KMS-11 (cell line): ENCODE data around the gene EHD1.

Source experiments
- H2AFZ ChIP-seq: fragments of 200-600 bp; sonication (generic); 2 replicates; pipeline ENCODE4 v1.6.1; 2016; ENCODE audit warnings: antibody characterized with exemption, mixed run types, low read depth
- H3K27ac ChIP-seq: fragments of 200-600 bp; sonication (generic); 2 replicates; pipeline ENCODE4 v1.6.1; 2016; ENCODE audit warnings: mild to moderate bottlenecking, mixed run types
- H3K27me3 ChIP-seq: fragments of 200-600 bp; sonication (generic); 2 replicates; pipeline ENCODE4 v1.6.1; 2017; ENCODE audit warnings: mild to moderate bottlenecking, low read depth, mixed run types, moderate library complexity; ENCODE audit not compliant: insufficient read depth
- H3K36me3 ChIP-seq: fragments of 200-600 bp; sonication (generic); 2 replicates; pipeline ENCODE4 v1.6.1; 2017; ENCODE audit warnings: mild to moderate bottlenecking, mixed run types; ENCODE audit not compliant: insufficient read depth
- H3K4me1 ChIP-seq: fragments of 200-600 bp; sonication (generic); 2 replicates; pipeline ENCODE4 v1.6.1; 2016; ENCODE audit warnings: mild to moderate bottlenecking, low read depth, mixed run types; ENCODE audit not compliant: poor library complexity, severe bottlenecking
- H3K4me2 ChIP-seq: fragments of 200-600 bp; sonication (generic); 2 replicates; pipeline ENCODE4 v1.7.0; 2016; ENCODE audit warnings: mild to moderate bottlenecking, mixed run types
- H3K4me3 ChIP-seq: fragments of 200-600 bp; sonication (generic); IDR thresholded peaks from 2 replicates; pipeline ENCODE4 v1.6.1; 2017; ENCODE audit warnings: low read depth, low read length, mixed read lengths; ENCODE audit not compliant: insufficient read depth
- H3K79me2 ChIP-seq: fragments of 200-600 bp; sonication (generic); 2 replicates; pipeline ENCODE4 v1.6.1; 2016; ENCODE audit warnings: low read depth, mixed run types; ENCODE audit not compliant: insufficient read depth
- H3K9ac ChIP-seq: fragments of 200-600 bp; sonication (generic); 2 replicates; pipeline ENCODE4 v1.6.1; 2016; ENCODE audit warnings: mild to moderate bottlenecking, mixed run types
- H4K20me1 ChIP-seq: fragments of 200-600 bp; sonication (generic); 2 replicates; pipeline ENCODE4 v1.6.1; 2016; ENCODE audit warnings: mild to moderate bottlenecking, mixed run types; ENCODE audit not compliant: insufficient read depth
- CTCF ChIP-seq: fragments of 200-600 bp; sonication (generic); conservative IDR thresholded peaks from 2 replicates; pipeline ENCODE4 v1.6.1; 2017; ENCODE audit warnings: low read depth, mild to moderate bottlenecking, antibody characterized with exemption, low read length, moderate library complexity, mixed read lengths

Gene EHD1

GRCh38 chr11:64869571-64870175, 8.7 kb downstream of the EHD1 start:
- peak overlapping the region; percentile 22; the same call in 1 of the 2 replicates for H3K27ac ChIP-seq
- H3K4me2 ChIP-seq, result no peak overlapping the region
- peaks cover 59% of the 10 kb centered on the region for H3K4me1 ChIP-seq
- peaks cover 63% of the 10 kb centered on the region; the same call in 1 of the 2 replicates for H3K79me2 ChIP-seq
- H3K36me3 ChIP-seq, result no peaks in the 10 kb centered on the region
- H4K20me1 ChIP-seq, result no peaks in the 10 kb centered on the region
- no peak for TF ChIP-seq CTCF
- H3K9ac ChIP-seq, result no peak overlapping the region
- H3K27me3 ChIP-seq, result no peaks in the 10 kb centered on the region
- no peak overlapping the region for H3K4me3 ChIP-seq
- no peak overlapping the region for H2AFZ ChIP-seq

- Histone ChIP-seq H3K9ac (no peak overlapping the region), H4K20me1 (no peaks in the 10 kb centered on the region), H3K79me2 (peaks cover 62% of the 10 kb centered on the region; the same call in 1 of the 2 replicates), H3K4me1 (peaks cover 65% of the 10 kb centered on the region), H3K36me3 (no peaks in the 10 kb centered on the region), H3K4me2 (no peak overlapping the region), H2AFZ (no peak overlapping the region), H3K4me3 (no peak overlapping the region), H3K27me3 (no peaks in the 10 kb centered on the region), H3K27ac (0 out of 2 replicates have a peak overlapping the region, but pooled peaks have one; percentile 22)
- no peak for TF ChIP-seq CTCF
Observed at GRCh38 chr11:64868904-64869570, 9.4 kb downstream of the EHD1 start.

- H3K4me3 ChIP-seq, result no peak overlapping the region
- no peak overlapping the region for H3K9ac ChIP-seq
- peaks cover 74% of the 10 kb centered on the region for H3K4me1 ChIP-seq
- no peak for TF ChIP-seq CTCF
- no peak overlapping the region for H2AFZ ChIP-seq
- H3K27ac ChIP-seq, result no peak overlapping the region; the same call in 1 of the 2 replicates
- H3K36me3 ChIP-seq, result no peaks in the 10 kb centered on the region
- H3K4me2 ChIP-seq, result no peak overlapping the region; the same call in 1 of the 2 replicates
- H3K27me3 ChIP-seq, result no peaks in the 10 kb centered on the region
- no peaks in the 10 kb centered on the region for H4K20me1 ChIP-seq
- H3K79me2 ChIP-seq, result peaks cover 73% of the 10 kb centered on the region
Observed at GRCh38 chr11:64867748-64868462, 10.5 kb downstream of the EHD1 start.

GRCh38 chr11:64866173-64866491, 12.3 kb downstream of the EHD1 start:
- H4K20me1 ChIP-seq, result no peaks in the 10 kb centered on the region
- no peak for TF ChIP-seq CTCF
- no peaks in the 10 kb centered on the region for H3K36me3 ChIP-seq
- H3K4me1 ChIP-seq, result peaks cover 92% of the 10 kb centered on the region
- no peaks in the 10 kb centered on the region for H3K27me3 ChIP-seq
- H2AFZ ChIP-seq, result no peak overlapping the region
- peak overlapping the region; percentile 95 for H3K4me2 ChIP-seq
- H3K79me2 ChIP-seq, result peaks cover 85% of the 10 kb centered on the region
- H3K9ac ChIP-seq, result peak overlapping the region; percentile 83; the same call in 1 of the 2 replicates
- H3K4me3 ChIP-seq, result no peak overlapping the region
- peak overlapping the region; percentile 97 for H3K27ac ChIP-seq
